Stomach (tissue), 4 donors: ENCODE measurements around the gene GPR35.

Experiments
- EP300 ChIP-seq: sonication (generic); formaldehyde crosslinking; IDR thresholded peaks from one replicate; pipeline ENCODE4 v1.6.1; 2017; ENCODE audit warnings: antibody characterized with exemption
- POLR2A ChIP-seq, 4 donors: fragments of 450-650 bp; IDR thresholded peaks; one replicate each; pipeline ENCODE4 v1.6.1; 2016; ENCODE audit warnings: antibody characterized with exemption in 4 of 4, control low read depth in 2 of 4, mild to moderate bottlenecking in 1 of 4, moderate library complexity in 1 of 4
- POLR2AphosphoS5 ChIP-seq, 3 donors: sonication (generic); formaldehyde crosslinking; IDR thresholded peaks; one replicate each; pipeline ENCODE4 v1.6.1; 2016; ENCODE audit warnings: antibody characterized with exemption in 3 of 3
- TF ChIP-seq, protein P1 (sequence below), 7 experiments: fragments of 450-650 bp in 4 of 7; fragments of 200-600 bp in 3 of 7; sonication (generic) in 3 of 7; IDR thresholded peaks; one replicate each; pipeline ENCODE4 v1.5.1; 2016 to 2019; ENCODE audit warnings: antibody characterized with exemption in 7 of 7, control low read depth in 2 of 7, mild to moderate bottlenecking in 1 of 7

DNA sequence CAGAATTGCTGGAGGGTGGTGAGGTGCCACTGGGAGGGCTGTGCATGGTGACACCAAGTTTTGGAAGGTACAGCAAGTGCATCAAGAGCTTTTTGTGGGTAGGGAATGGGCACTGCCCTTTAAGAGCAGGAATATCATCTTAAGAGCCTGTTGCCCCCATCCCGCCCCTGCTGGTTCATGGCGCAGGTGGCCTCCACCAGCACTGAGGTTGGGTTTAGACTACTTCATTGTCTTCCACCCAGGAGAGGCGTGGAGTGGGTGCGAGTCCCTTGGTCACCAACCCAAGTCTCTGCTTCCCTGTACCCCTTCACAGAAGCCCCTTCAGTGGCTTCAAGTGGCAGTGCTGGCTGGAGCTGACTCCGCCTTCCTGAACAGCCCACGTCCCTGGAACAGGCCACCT, 49.2 kb upstream of the GPR35 start:
- TF ChIP-seq, protein P1, sequence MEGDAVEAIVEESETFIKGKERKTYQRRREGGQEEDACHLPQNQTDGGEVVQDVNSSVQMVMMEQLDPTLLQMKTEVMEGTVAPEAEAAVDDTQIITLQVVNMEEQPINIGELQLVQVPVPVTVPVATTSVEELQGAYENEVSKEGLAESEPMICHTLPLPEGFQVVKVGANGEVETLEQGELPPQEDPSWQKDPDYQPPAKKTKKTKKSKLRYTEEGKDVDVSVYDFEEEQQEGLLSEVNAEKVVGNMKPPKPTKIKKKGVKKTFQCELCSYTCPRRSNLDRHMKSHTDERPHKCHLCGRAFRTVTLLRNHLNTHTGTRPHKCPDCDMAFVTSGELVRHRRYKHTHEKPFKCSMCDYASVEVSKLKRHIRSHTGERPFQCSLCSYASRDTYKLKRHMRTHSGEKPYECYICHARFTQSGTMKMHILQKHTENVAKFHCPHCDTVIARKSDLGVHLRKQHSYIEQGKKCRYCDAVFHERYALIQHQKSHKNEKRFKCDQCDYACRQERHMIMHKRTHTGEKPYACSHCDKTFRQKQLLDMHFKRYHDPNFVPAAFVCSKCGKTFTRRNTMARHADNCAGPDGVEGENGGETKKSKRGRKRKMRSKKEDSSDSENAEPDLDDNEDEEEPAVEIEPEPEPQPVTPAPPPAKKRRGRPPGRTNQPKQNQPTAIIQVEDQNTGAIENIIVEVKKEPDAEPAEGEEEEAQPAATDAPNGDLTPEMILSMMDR (IDR thresholded peaks at IDR 0.05) = no peak
- TF ChIP-seq EP300 (no peak), POLR2AphosphoS5 (IDR thresholded peaks at IDR 0.05) (no peak), POLR2A (IDR thresholded peaks at IDR 0.05) (no peak)
